Measurements from ENCODE around the gene CEL. TPM values are rescaled to one million over a fixed set of nuclear protein-coding genes. Genes with fewer than 3 reads are reported as not detected.

The CEL gene
- total and polyA plus RNA-seq, 10 of the 15 experiments (the other 5 are each of a cell fraction or from before 2014, with no cell fraction given): 0.05 to 4.1 (median 0.29) TPM; not detected in 2

- no peak overlapping the region for H2AFZ ChIP-seq (ENCODE audit: control insufficient read depth, low read depth, low read length)
These were observed 16.6 kb upstream of the CEL start for GRCh38 chr9:133045132-133045531.

DNA sequence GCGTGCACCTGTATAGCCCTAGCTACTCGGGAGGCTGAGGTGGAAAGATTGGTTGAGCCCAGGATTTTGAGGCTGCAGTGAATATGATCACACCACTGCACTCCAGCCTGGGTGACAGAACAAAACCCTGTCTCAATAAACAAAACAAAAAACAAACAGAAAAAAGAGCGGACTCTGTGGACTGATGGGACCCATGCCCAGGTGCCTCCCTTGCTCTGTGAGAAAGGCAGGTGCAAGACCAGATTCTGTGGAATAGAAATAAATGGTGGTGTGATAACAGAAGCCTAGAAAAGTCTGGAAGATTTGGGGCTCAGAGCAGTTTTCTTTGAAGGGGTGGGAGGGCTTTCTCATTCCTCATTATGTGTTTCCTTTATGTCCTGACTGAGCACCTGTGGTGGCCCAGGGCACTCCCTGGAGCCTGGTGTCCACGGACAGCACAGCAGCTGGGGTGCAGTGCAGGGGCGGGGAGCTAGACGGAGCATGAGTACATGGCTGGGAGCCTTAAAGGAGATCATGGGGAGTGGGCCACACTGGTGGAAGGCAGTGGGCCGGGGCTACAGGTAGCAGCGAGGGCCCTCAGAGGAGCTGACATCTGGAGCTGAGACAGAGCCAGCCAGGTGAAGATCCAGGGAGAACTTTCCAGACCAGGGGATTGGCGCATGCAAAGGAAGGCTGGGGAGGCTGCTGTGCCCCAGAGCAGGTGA is 15.4 kb upstream of the CEL start:
- Histone ChIP-seq H3K4me1 (ENCODE audit: control insufficient read depth, insufficient read depth, low read length) (no peaks in the 10 kb centered on the region), H3K36me3 (ENCODE audit: control insufficient read depth in 2 of 2, insufficient read depth in 2 of 2, low read length in 1 of 2) (peaks cover 17 to 33% of the 10 kb centered on the region in 2 experiments), H3K4me2 (ENCODE audit: control insufficient read depth, insufficient read depth) (no peak overlapping the region), H4K20me1 (ENCODE audit: control insufficient read depth, insufficient read depth) (0 out of 2 replicates have a peak, but pooled peaks cover 6% of the 10 kb centered on the region), H3K9ac (ENCODE audit: control insufficient read depth, insufficient read depth, low read length) (no peak overlapping the region), H3K27ac (ENCODE audit: control insufficient read depth, insufficient read depth) (no peak overlapping the region), H2AFZ (ENCODE audit: control insufficient read depth, low read depth, low read length) (no peak overlapping the region), H3K9me3 (replicated peaks; ENCODE audit: control insufficient read depth, insufficient read depth, low read length) (no peaks in the 10 kb centered on the region), H3K4me3 (no peak overlapping the region), H3K27me3 (replicated peaks in 1 of 2; ENCODE audit: control insufficient read depth in 2 of 2, insufficient read depth in 2 of 2, low read length in 1 of 2) (no peaks in the 10 kb centered on the region), H3K79me2 (ENCODE audit: control insufficient read depth, insufficient read depth, low read length) (no peaks in the 10 kb centered on the region)
- BruUV-seq (replicated peaks): no TSS peak
- in situ Hi-C loops (cut with MboI) (loop anchor here (5.0 kb wide), 1 partner anchor 106 kb away; no protein-coding TSS in a partner anchor), intact Hi-C loops (cut with micrococcal nuclease; ENCODE audit: unreplicated experiment) (no loop called here)
- no peak for ATAC-seq
- ChIA-PET POLR2A (no interaction called here), SMC1A (ENCODE audit: uncharacterized antibody, unreplicated experiment) (no interaction called here), CTCF (interaction anchor here (1.4 kb wide), 1 partner anchor 98 kb away, joined by 4 read pairs; no protein-coding TSS in a partner anchor), RAD21 (ENCODE audit: unreplicated experiment) (no interaction called here)
- 91% methylated on average over 9 of the region's 9 CpGs for WGBS (ENCODE audit: insufficient coverage, insufficient replicate concordance, low lambda C conversion rate, missing lambda C conversion rate)
- FAIRE-seq: no peak
- no peak for DNase-seq (ENCODE audit: low read depth, low spot score)
- no peak for TF ChIP-seq RB1 (IDR thresholded peaks at IDR 0.05; ENCODE audit: borderline replicate concordance)
- TF ChIP-seq NBN (IDR thresholded peaks at IDR 0.05): no peak
- no peak for TF ChIP-seq JUNB (IDR thresholded peaks at IDR 0.05)
- TF ChIP-seq TBL1XR1 (IDR thresholded peaks at IDR 0.05; ENCODE audit: low read depth, low read length): no peak
- TF ChIP-seq CHD2 (IDR thresholded peaks at IDR 0.05; ENCODE audit: borderline replicate concordance, low read depth, low read length): no peak
- TF ChIP-seq MYB (IDR thresholded peaks at IDR 0.05; ENCODE audit: borderline replicate concordance, low read depth, low read length): no peak
- no peak for TF ChIP-seq SMAD1 (IDR thresholded peaks at IDR 0.05; ENCODE audit: low read depth, partially characterized antibody)
- TF ChIP-seq ZNF24 (IDR thresholded peaks at IDR 0.05): no peak
- TF ChIP-seq ATF7 (IDR thresholded peaks at IDR 0.05; ENCODE audit: low read depth): no peak

More at GRCh38 chr9:133045132-133045531, 16.6 kb upstream of the CEL start:
- no peak overlapping the region for H3K4me3 ChIP-seq
- ChIA-PET CTCF (interaction anchor here (1.4 kb wide), 1 partner anchor 99 kb away, joined by 4 read pairs; no protein-coding TSS in a partner anchor), SMC1A (ENCODE audit: uncharacterized antibody, unreplicated experiment) (no interaction called here), POLR2A (no interaction called here), RAD21 (ENCODE audit: unreplicated experiment) (no interaction called here)
- no peaks in the 10 kb centered on the region for H3K9me3 ChIP-seq (replicated peaks; ENCODE audit: control insufficient read depth, insufficient read depth, low read length)
- H3K4me2 ChIP-seq (ENCODE audit: control insufficient read depth, insufficient read depth): no peak overlapping the region
- no peak for TF ChIP-seq SPI1 (IDR thresholded peaks at IDR 0.05; ENCODE audit: borderline replicate concordance, insufficient read depth, low read depth, low read length)
- no peak for TF ChIP-seq KAT2A (conservative IDR thresholded peaks at IDR 0.05; ENCODE audit: control insufficient read depth, low read depth, low read length)
- TF ChIP-seq ZNF384 (IDR thresholded peaks at IDR 0.05; ENCODE audit: borderline replicate concordance, low read depth, low read length): no peak
- no peak for TF ChIP-seq MEF2B (IDR thresholded peaks at IDR 0.05; ENCODE audit: partially characterized antibody, poor library complexity, severe bottlenecking)
- no peak for TF ChIP-seq NBN (IDR thresholded peaks at IDR 0.05)
- TF ChIP-seq SRF (IDR thresholded peaks at IDR 0.05; ENCODE audit: low read depth in 2 of 2, low read length in 2 of 2): no peak
- TF ChIP-seq PAX8 (IDR thresholded peaks at IDR 0.05): no peak
- no peak for TF ChIP-seq YY1 (IDR thresholded peaks at IDR 0.05; ENCODE audit: low read depth, low read length)
- TF ChIP-seq PML (IDR thresholded peaks at IDR 0.05; ENCODE audit: low read length): no peak
- no peak for TF ChIP-seq ZNF207 (IDR thresholded peaks at IDR 0.05; ENCODE audit: borderline replicate concordance)
- no peak for TF ChIP-seq EGR1 (IDR thresholded peaks at IDR 0.05; ENCODE audit: borderline replicate concordance in 1 of 2, low read depth in 2 of 2, low read length in 2 of 2)
- no peak for TF ChIP-seq ZNF24 (IDR thresholded peaks at IDR 0.05)
- intact Hi-C loops (cut with micrococcal nuclease; ENCODE audit: unreplicated experiment) (no loop called here), in situ Hi-C loops (cut with MboI) (loop anchor here (5.0 kb wide), 1 partner anchor 107 kb away; no protein-coding TSS in a partner anchor)
- peaks cover 17 to 27% of the 10 kb centered on the region in 2 experiments for H3K36me3 ChIP-seq (ENCODE audit: control insufficient read depth in 2 of 2, insufficient read depth in 2 of 2, low read length in 1 of 2)
- ATAC-seq (no peak), DNase-seq (ENCODE audit: low read depth, low spot score) (no peak), FAIRE-seq (no peak)
- no peak overlapping the region for H3K9ac ChIP-seq (ENCODE audit: control insufficient read depth, insufficient read depth, low read length)
- H3K27ac ChIP-seq (ENCODE audit: control insufficient read depth, insufficient read depth): no peak overlapping the region
- H3K79me2 ChIP-seq (ENCODE audit: control insufficient read depth, insufficient read depth, low read length): no peaks in the 10 kb centered on the region; the same call in 1 of the 2 replicates
- no peaks in the 10 kb centered on the region for H3K4me1 ChIP-seq (ENCODE audit: control insufficient read depth, insufficient read depth, low read length)
- 0 out of 2 replicates have a peak, but pooled peaks cover 6% of the 10 kb centered on the region for H4K20me1 ChIP-seq (ENCODE audit: control insufficient read depth, insufficient read depth)
- no peaks in the 10 kb centered on the region for H3K27me3 ChIP-seq (replicated peaks in 1 of 2; ENCODE audit: control insufficient read depth in 2 of 2, insufficient read depth in 2 of 2, low read length in 1 of 2)
- WGBS (ENCODE audit: insufficient coverage, insufficient replicate concordance, low lambda C conversion rate, missing lambda C conversion rate): 99% methylated on average over 15 of the region's 15 CpGs
- no TSS peak for BruUV-seq (replicated peaks)
